K562 (cell line): Measurements from ENCODE around the gene SRGAP3.

ENCODE experiments used
- CTCF ChIP-seq, 3 experiments: IDR thresholded peaks in 2 of 3; conservative IDR thresholded peaks in 1 of 3; 2 replicates each; pipeline ENCODE4 v1.5.1; 2011 to 2012; ENCODE audit warnings: low read length in 3 of 3, mild to moderate bottlenecking in 3 of 3, control low read depth in 2 of 3, improper control_type of control experiment in 1 of 3, inconsistent platforms in 1 of 3, low read depth in 1 of 3, mixed read lengths in 1 of 3, moderate library complexity in 1 of 3; ENCODE audit not compliant: insufficient read depth in 2 of 3
- PATZ1 ChIP-seq: fragments of 250-450 bp; sonication (Bioruptor Pico); IDR thresholded peaks from 2 replicates; pipeline ENCODE4 v1.5.0; 2020; ENCODE audit warnings: mild to moderate bottlenecking, borderline replicate concordance

GRCh38 chr3:9180764-9181117 is 68.7 kb downstream of the SRGAP3 start:
- TF ChIP-seq PATZ1 (CRISPR knock-in tag), result no peak
- no peak for TF ChIP-seq CTCF (IDR thresholded peaks at IDR 0.05 in 2 of 3, conservative IDR thresholded peaks at IDR 0.05 in 1 of 3; ENCODE audit: insufficient read depth in 2 of 3, low read depth in 1 of 3, low read length in 3 of 3)
